Activated CD8-positive, alpha-beta memory T cell treated with anti-CD3 and anti-CD28 coated beads, Interleukin-2, amount 50 U/mL, for 1 hour (primary cell): Measurements from ENCODE around the gene KCNT2.
"Not testable (repeated sequence)": the region's sequence is repeated elsewhere in the genome, so short reads cannot be mapped to it uniquely, and the experiment has no call there.

Experiments used
- DNase-seq: peaks from one replicate; pipeline ENCODE4 v3.0.0-alpha.2; 2020; ENCODE audit errors: extremely low read depth

The KCNT2 gene

DNA sequence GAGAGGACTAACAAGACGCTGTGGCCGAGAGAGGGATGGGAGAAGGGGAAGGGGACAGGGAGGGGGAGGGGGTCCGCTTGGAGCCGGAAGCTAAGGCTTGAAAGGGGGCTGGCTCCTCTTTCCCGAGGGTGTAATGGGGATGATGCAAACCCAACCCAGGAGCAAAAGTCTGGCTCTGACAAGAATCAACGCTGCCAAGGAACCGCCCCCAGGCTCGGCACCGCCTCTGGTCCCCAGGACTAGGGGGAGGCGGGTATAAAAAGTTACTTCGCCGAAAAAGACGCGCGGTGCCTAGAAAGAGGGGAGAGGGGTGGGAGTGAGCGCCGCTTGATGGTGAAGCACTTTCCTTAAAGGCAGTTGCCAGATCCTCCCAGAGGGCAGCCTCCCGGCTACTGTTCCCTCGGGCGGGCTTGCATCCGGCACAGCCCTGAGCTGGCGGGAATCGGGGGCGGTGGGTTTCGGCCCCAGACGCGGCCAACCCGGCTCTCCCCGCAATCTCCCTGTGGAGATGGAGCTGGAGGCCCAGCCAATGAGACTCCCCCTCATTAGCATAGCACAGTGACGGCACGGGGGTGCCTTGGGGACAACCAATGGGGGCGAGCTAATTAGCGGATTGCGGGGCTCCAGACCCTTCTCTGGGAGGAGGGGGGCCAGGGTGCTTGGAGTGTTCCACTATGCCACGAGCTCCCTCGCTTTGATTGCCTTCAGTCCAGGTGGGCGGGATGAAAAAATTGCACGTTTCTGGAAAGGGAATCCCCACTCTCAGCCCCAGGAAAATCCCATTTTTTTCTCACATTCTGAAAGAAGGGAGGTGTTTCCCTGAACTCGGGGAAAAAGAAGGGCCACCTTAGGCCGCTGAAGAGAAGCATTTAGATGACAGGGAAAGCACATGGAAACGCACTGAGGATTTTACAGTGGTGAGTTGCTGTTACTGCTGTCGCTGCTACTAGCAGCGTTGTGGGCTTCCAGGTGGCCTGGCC is at the start of gene KCNT2:
KCNT2 (minus strand) TSS at position 51 of the 980 bp plus-strand sequence. CDS start 131 bp downstream, outside the sequence.
- DNase-seq = no peak

- no peak for DNase-seq
Observed at GRCh38 chr1:196655494-196655893, 47.3 kb upstream of the KCNT2 start.

DNA sequence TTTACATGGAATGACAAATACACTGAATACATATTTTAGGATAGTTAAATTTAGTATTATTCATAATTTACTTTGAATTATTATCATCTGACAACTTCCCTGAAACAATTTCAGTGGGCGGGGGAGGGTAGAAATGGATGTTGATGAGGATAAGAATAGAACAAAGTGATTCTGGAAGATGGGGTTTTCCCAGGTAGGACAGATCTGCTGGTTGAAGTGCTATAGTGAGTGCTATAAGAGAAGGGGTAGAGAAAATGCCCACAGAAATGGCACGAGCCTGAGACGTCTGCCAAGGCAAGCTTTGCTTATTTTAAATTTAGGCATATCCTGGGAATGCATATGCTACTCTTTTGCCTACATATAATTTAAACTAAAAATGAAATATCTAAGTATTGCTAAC is 46.8 kb upstream of the KCNT2 start:
- DNase-seq = no peak

DNA sequence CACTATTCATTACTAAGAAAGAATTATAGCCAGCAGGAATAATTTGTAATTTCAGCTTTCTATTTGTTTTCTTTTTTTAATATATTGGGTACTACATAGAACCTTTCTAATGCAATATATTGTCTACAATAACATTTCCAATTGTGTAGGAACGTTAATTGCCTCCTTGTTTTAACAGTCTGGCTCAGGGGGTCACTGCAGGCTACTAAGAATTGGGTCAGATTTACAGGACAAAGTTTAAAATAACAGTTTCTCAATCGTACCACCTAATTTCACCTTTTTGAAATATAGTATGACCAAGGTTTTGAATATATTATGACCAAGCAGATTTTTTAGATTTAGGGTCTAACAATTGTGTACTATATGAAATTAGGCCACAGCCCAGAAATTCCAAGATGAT is 46.0 kb upstream of the KCNT2 start:
- no peak for DNase-seq

- DNase-seq = no peak
Observed at GRCh38 chr1:196651637-196652215, 43.5 kb upstream of the KCNT2 start, which contains the start of gene CFH. Gene CFH, plus strand, starts transcription at chr1:196652043. Its CDS starts 75 bp downstream, at chr1:196652118.

DNA sequence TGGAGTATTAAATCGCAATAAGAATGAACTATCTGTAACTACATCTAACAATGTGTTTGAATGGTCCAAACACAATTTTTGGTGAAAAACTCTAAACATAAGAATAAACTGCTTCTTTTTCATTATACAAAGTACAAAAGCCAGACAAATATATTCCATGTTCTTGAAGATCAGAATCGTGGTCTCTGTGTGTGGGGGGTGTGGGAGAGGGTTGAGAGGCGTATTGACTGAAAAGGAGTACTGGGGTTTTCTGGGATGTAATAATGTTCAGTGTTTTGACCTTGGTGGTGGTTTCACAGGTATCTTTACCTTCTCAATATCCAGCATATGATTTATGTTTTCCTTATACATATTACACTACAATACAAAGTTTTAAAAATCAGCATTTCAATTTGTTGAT is 42.8 kb upstream of the KCNT2 start:
- DNase-seq = no peak

- DNase-seq = no peak
Observed at GRCh38 chr1:196650403-196650802, 42.2 kb upstream of the KCNT2 start.

- DNase-seq = no peak
Observed at GRCh38 chr1:196649990-196650389, 41.8 kb upstream of the KCNT2 start.

GRCh38 chr1:196640976-196641375 is 32.7 kb upstream of the KCNT2 start:
- no peak for DNase-seq

DNA sequence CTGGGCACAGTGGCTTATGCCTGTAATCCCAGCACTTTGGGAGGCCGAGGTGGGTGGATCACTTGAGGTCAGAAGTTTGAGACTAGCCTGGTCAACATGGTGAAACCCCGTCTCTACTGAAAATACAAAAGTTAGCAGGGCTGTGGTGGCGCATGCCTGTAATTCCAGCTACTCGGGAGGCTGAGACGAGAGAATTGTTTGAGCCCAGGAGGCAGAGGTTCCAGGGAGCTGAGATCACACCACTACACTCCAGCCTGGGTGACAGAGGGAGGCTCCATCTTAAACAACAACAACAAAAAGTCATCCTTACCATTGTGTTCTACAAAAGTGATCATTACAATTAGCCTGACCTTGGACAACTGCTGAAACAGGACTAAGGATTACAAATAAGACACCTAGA is 31.1 kb upstream of the KCNT2 start:
- DNase-seq = not testable (repeated sequence)

- no peak for DNase-seq
Observed at GRCh38 chr1:196638466-196638865, 30.2 kb upstream of the KCNT2 start.

DNA sequence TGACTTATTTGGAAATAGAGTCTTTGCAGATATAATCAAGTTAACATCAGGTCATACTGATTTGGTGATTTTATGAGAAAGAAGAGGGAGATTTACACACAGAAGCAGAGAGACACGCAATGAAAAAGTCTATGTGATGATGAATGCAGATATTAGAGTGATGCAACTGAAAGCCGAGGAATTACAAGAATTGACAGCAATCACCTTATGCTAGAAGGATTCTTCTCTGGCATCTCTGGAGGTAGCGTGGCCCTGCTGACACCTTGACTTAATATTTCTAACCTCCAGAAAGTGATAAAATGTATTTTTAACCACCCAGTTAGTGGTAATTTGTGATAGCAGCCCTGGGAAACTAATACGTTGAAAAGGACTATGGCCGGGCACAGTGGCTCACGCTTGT is 29.4 kb upstream of the KCNT2 start:
- no peak for DNase-seq

GRCh38 chr1:196628838-196629237 is 20.6 kb upstream of the KCNT2 start:
- no peak for DNase-seq

DNA sequence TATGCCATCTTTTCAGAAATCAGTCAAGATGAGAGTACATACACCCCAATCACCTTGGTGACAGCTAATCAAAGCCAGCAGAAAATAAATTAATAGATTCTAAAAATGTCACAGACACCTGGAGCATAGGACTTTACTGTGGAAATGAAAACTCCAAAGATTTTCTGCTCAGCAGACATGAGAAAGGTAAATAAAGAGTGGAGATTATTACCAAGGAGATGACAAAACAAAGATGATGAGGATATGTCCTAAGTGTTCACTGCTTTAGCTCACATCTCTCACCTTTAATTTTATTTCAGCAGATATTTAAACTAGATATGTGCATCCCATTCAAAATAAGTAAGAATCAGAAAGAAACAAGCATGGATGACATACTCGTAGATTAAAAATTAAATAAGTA is 14.8 kb upstream of the KCNT2 start:
- no peak for DNase-seq

GRCh38 chr1:196619721-196620120 is 11.5 kb upstream of the KCNT2 start:
- DNase-seq = no peak

GRCh38 chr1:196611873-196612272 is 3.6 kb upstream of the KCNT2 start:
- no peak for DNase-seq

GRCh38 chr1:196609370-196609737 is 1.1 kb upstream of the KCNT2 start:
- DNase-seq = no peak

DNA sequence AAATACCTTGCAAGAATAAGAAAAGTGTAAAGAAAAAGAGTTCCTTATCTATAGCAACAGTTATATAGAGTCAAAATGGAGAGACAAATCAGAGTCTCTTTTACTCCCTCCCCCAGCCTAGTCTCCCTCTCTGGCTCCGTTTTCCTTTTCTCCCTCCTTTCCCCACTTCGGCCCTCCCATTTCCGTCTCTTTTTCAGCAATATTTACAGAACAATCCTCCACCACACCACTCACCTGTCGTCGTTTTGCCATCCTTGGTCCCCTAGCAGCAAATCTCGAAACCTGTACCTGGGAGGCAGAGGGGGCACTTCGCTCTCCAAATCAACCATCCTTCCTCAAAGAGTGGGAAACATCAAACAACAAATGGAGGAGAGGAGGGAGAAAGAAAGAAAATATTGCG is 259 bp downstream of the KCNT2 start:
- DNase-seq = no peak

DNA sequence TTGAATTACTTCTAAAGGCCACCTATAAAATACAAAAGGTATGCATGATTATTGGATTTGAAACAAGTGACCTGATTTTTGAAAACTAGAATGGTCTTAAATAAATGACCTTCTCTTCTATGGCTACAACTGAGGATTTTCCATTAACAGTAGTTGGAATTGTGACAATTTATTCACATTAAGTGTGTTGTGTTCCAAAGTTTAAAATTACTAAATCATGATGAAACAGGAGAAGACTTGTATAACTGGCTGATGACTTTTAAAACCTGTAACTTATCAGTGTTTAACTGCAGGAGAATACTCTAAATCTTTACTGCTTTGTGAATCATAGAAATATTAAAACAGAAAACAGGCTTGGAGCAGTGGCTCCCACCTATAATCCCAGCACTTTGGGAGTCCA is 4.6 kb downstream of the KCNT2 start:
- no peak for DNase-seq

DNA sequence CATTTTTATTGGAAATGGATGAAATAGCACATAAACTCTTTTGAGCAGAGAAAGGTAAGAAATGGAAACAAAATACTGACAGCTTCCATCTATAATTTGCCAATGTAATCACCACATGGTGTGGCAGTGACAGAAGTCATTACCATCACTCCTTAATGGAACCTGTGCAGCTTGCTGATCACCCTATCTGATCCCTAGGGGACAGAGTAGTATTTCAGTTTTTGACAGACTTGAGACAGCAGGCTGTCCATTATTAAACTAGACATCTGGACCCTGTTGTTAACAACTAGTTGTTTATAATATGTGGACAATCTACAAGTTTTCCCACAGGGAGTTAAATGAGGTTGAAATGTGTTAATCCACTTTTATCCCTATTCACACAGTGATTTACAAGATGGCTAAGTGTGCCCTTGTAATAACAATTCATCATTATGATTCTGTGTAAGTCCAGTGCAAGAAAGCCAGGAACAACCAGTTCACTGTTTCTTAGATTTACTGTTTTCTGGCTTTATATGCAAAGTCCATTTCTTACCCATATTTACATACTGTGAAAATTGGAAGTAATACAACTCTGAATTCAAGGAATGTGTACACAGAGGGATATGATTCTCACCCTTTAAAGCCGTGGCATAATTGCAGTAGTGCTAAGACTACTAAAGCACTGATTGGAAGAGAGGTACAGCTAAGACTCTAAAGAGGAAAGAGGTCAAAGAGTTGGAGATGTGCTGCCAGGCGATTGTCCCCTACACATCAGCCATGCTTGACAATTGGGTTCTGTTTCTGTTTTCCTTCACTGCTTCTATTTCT is 9.1 kb downstream of the KCNT2 start:
- no peak for DNase-seq

DNA sequence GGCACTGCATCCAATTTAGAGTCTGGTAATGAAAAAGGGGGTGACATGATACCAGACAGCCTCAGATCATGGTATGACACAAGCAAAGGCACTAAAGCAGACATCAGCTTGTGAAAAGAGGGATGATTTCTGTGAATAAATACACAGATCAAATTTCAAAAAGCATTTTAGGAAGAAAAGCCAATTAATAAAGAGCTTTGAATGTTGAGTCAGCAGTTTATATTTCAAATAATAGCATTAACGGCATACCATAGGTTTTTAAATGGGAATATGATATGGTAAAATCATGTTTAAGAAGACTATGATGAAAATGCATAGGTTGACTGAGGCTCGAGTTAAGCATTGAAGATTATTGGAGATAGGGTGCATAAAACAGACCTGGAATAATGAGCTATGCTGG is 13.5 kb downstream of the KCNT2 start:
- no peak for DNase-seq

DNA sequence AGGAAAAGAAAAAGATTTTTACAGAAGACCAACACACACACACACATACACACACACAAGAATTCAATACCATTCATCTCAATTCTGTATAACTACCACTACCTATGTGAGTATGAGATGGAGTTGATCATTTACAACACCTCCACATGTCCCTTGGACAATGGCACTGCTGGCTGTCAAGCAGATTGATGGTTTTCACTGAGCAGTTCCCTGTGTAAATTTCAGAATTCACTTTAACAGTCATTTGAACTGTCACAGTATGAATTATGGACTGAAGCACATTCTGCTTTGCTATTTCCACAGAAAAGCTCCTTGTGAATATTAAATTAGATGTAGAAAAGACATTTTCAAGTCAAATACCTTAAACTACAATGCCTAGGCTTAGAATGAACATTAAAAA is 14.3 kb downstream of the KCNT2 start:
- DNase-seq = no peak
